HEK293 (cell line): ENCODE measurements around the gene CXCL12.

Source experiments
- CTCF ChIA-PET: fragments of 350-600 bp; formaldehyde crosslinking; extraction: SDS; loops from one replicate; lab custom pipeline; 2021; ENCODE audit warnings: antibody characterized with exemption; lab: Yijun Ruan, JAX
- POLR2A ChIA-PET: fragments of 300-600 bp; formaldehyde crosslinking; extraction: SDS; loops from one replicate; lab custom pipeline; 2020; ENCODE audit warnings: antibody characterized with exemption, inconsistent platforms; lab: Yijun Ruan, JAX
- H3K27ac ChIP-seq: fragments of 200-500 bp; sonication (Bioruptor generic); 2 replicates; pipeline ENCODE4 v1.5.1; 2014; ENCODE audit warnings: low read depth, low read length, control low read depth, inconsistent platforms; ENCODE audit errors: extremely low read depth
- H3K36me3 ChIP-seq, 2 experiments: fragments of 200-500 bp in 1 of 2; sonication (Bioruptor generic) in 1 of 2; 1 replicate in 1 of 2; 2 replicates in 1 of 2; pipeline ENCODE4 v1.5.1; 2014 to 2017; ENCODE audit warnings: inconsistent platforms in 2 of 2, low read length in 2 of 2; ENCODE audit not compliant: control insufficient read depth in 2 of 2, insufficient read depth in 1 of 2
- H3K4me1 ChIP-seq: fragments of 200-500 bp; sonication (Bioruptor generic); 2 replicates; pipeline ENCODE4 v1.5.1; 2014; ENCODE audit warnings: mild to moderate bottlenecking, low read length, inconsistent platforms; ENCODE audit not compliant: control insufficient read depth, insufficient read depth
- H3K4me3 ChIP-seq: 2 replicates; pipeline ENCODE4 v1.5.1; 2011; ENCODE audit warnings: low read depth, mild to moderate bottlenecking, control low read depth, low read length, moderate library complexity
- H3K9me3 ChIP-seq: fragments of 200-500 bp; sonication (Bioruptor generic); 2 replicates; pipeline ENCODE4 v1.5.1; 2014; ENCODE audit warnings: low read depth, low read length, inconsistent platforms; ENCODE audit not compliant: control insufficient read depth, insufficient read depth
- KLF16 ChIP-seq: fragments of 450-650 bp; formaldehyde crosslinking; IDR thresholded peaks from 2 replicates; pipeline ENCODE4 v1.5.1; 2017; ENCODE audit warnings: missing biosample characterization, missing genetic modification characterization
- SCRT1 ChIP-seq: fragments of 450-650 bp; formaldehyde crosslinking; IDR thresholded peaks from 2 replicates; pipeline ENCODE4 v1.5.1; 2016; ENCODE audit warnings: missing biosample characterization, missing genetic modification characterization, borderline replicate concordance
- SCRT2 ChIP-seq: fragments of 450-650 bp; formaldehyde crosslinking; IDR thresholded peaks from 2 replicates; pipeline ENCODE4 v1.5.1; 2016; ENCODE audit warnings: missing biosample characterization, missing genetic modification characterization
- ZBTB8A ChIP-seq: fragments of 450-650 bp; formaldehyde crosslinking; IDR thresholded peaks from 2 replicates; pipeline ENCODE4 v1.5.1; 2016; ENCODE audit warnings: missing biosample characterization, missing genetic modification characterization
- ZNF174 ChIP-seq: fragments of 450-650 bp; formaldehyde crosslinking; IDR thresholded peaks from 2 replicates; pipeline ENCODE4 v1.5.0; 2017; ENCODE audit warnings: missing biosample characterization, mild to moderate bottlenecking, missing genetic modification characterization
- ZNF26 ChIP-seq: fragments of 450-650 bp; formaldehyde crosslinking; IDR thresholded peaks from 2 replicates; pipeline ENCODE4 v1.5.1; 2016; ENCODE audit warnings: missing biosample characterization, missing genetic modification characterization
- ZNF292 ChIP-seq: fragments of 450-650 bp; formaldehyde crosslinking; IDR thresholded peaks from 2 replicates; pipeline ENCODE4 v1.5.1; 2016; ENCODE audit warnings: low read depth, missing biosample characterization, missing genetic modification characterization, borderline replicate concordance
- ZNF701 ChIP-seq: fragments of 450-650 bp; formaldehyde crosslinking; IDR thresholded peaks from 2 replicates; pipeline ENCODE4 v1.5.1; 2016; ENCODE audit warnings: missing biosample characterization, missing genetic modification characterization
- ZNF76 ChIP-seq: fragments of 450-650 bp; formaldehyde crosslinking; IDR thresholded peaks from 2 replicates; pipeline ENCODE4; 2016; ENCODE audit warnings: low read depth, missing biosample characterization, missing genetic modification characterization, borderline replicate concordance
- ZNF792 ChIP-seq: fragments of 450-650 bp; formaldehyde crosslinking; IDR thresholded peaks from 2 replicates; pipeline ENCODE4 v1.5.1; 2016; ENCODE audit warnings: missing biosample characterization, missing genetic modification characterization
- ZSCAN16 ChIP-seq: fragments of 450-650 bp; formaldehyde crosslinking; IDR thresholded peaks from 2 replicates; pipeline ENCODE4 v1.5.1; 2016; ENCODE audit warnings: missing biosample characterization, missing genetic modification characterization
- ZSCAN18 ChIP-seq: fragments of 450-650 bp; formaldehyde crosslinking; IDR thresholded peaks from 2 replicates; pipeline ENCODE4 v1.5.1; 2016; ENCODE audit warnings: missing biosample characterization, missing genetic modification characterization
- TF ChIP-seq, protein P1 (sequence below): fragments of 450-650 bp; formaldehyde crosslinking; IDR thresholded peaks from 2 replicates; pipeline ENCODE4 v1.5.1; 2017; ENCODE audit warnings: missing biosample characterization, missing genetic modification characterization
- TF ChIP-seq, protein P2 (sequence below): fragments of 450-650 bp; formaldehyde crosslinking; IDR thresholded peaks from 2 replicates; pipeline ENCODE4 v1.5.1; 2016; ENCODE audit warnings: missing biosample characterization, missing genetic modification characterization

CXCL12 gene

DNA sequence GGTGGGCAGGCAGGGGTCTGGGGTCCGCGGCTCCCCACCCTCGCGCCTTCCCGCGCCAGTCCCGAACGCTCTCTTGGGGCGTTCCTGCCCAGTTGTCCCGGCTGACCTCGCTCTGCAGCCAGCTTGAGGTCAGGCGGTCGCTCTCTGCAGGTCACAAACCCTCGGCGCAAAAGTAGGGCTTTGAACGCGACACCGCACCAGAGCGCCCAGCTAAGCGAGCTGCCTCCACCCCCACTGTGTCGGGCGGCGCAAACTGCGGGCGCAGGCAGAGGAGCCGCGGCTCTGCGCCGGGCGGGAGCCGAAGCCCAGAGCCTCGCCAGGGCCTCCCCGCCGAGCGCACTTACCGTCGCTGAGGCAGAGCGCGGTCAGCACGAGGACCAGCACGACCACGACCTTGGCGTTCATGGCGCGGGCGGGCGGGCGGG is 284 bp downstream of the CXCL12 start:
- no peaks in the 10 kb centered on the region for H3K36me3 ChIP-seq
- POLR2A ChIA-PET: no interaction called here
- H3K27ac ChIP-seq: no peak overlapping the region; the same call in 1 of the 2 replicates
- TF ChIP-seq KLF16 (no peak), ZNF292 (tag by site-specific recombination) (no peak), ZBTB8A (tag by site-specific recombination) (peak; percentile 42)
- no peaks in the 10 kb centered on the region for H3K9me3 ChIP-seq
- H3K4me1 ChIP-seq: peaks cover 4% of the 10 kb centered on the region; the same call in 1 of the 2 replicates
- CTCF ChIA-PET: interaction anchor here (1.3 to 1.5 kb wide), 2 partner anchors 694 to 712 kb away, joined by 3 to 4 read pairs; no protein-coding TSS in a partner anchor
- H3K4me3 ChIP-seq: peak overlapping the region; percentile 19

DNA sequence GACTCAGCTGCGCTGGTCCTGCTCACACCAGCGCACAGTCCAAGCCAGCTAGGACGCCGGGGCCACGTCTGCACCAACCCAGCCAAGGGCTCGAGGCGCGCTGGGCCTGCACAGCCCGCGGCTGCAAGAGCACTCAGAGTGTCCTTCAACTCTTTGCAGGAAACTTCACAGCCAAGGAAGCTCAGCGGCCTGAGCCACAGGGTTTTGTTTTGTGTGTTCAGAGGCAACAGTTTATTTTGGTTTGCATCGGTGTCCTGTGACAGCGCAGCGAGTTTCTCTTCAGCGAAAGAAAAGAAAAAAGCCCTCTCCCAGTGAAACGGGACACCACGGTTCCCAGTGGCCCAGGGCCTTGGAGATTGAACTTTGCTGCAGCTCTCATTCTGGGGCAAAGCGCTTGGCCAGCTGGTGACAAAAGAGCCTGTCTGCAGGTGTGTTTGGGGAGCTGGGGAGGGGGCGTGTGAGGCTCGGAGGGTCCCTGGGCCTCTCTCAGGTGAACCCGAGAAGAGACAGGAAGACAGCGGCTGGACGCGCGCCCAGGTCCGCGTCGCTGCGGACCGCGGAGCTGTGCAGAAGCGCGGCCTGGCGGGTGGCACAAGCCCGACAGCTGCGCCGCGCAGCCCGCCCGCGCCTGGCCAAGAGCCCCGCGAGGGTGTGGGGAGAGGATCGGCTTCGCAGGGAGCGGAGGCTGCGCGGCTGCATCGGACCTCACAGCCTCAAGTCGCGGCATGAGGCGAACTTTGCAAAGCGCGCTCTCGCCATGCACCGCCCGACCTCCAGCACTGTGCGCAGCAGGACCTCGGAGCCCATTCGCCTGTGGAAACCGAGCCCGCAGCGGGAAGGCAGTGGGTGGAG is 922 bp downstream of the CXCL12 start:
- CTCF ChIA-PET: interaction anchor here (0.6 to 1.5 kb wide), 3 partner anchors 30 to 711 kb away, joined by 3 to 4 read pairs (median 3); no protein-coding TSS in a partner anchor
- TF ChIP-seq, protein P1, sequence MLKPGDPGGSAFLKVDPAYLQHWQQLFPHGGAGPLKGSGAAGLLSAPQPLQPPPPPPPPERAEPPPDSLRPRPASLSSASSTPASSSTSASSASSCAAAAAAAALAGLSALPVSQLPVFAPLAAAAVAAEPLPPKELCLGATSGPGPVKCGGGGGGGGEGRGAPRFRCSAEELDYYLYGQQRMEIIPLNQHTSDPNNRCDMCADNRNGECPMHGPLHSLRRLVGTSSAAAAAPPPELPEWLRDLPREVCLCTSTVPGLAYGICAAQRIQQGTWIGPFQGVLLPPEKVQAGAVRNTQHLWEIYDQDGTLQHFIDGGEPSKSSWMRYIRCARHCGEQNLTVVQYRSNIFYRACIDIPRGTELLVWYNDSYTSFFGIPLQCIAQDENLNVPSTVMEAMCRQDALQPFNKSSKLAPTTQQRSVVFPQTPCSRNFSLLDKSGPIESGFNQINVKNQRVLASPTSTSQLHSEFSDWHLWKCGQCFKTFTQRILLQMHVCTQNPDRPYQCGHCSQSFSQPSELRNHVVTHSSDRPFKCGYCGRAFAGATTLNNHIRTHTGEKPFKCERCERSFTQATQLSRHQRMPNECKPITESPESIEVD (tag by site-specific recombination): no peak
- no peak for TF ChIP-seq ZSCAN18 (tag by site-specific recombination)
- TF ChIP-seq, protein P2, sequence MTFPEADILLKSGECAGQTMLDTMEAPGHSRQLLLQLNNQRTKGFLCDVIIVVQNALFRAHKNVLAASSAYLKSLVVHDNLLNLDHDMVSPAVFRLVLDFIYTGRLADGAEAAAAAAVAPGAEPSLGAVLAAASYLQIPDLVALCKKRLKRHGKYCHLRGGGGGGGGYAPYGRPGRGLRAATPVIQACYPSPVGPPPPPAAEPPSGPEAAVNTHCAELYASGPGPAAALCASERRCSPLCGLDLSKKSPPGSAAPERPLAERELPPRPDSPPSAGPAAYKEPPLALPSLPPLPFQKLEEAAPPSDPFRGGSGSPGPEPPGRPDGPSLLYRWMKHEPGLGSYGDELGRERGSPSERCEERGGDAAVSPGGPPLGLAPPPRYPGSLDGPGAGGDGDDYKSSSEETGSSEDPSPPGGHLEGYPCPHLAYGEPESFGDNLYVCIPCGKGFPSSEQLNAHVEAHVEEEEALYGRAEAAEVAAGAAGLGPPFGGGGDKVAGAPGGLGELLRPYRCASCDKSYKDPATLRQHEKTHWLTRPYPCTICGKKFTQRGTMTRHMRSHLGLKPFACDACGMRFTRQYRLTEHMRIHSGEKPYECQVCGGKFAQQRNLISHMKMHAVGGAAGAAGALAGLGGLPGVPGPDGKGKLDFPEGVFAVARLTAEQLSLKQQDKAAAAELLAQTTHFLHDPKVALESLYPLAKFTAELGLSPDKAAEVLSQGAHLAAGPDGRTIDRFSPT (tag by site-specific recombination): no peak
- no peak for TF ChIP-seq ZNF792 (tag by site-specific recombination)
- no peak for TF ChIP-seq ZNF174 (tag by site-specific recombination)
- no peak for TF ChIP-seq SCRT1
- no peak for TF ChIP-seq ZNF701 (tag by site-specific recombination)
- no peak for TF ChIP-seq ZSCAN16
- TF ChIP-seq ZNF76 (tag by site-specific recombination): no peak
- TF ChIP-seq SCRT2 (tag by site-specific recombination): no peak
- no peak for TF ChIP-seq ZNF26 (tag by site-specific recombination)
- Histone ChIP-seq H3K4me3 (peak overlapping the region; percentile 19; the same call in 1 of the 2 replicates), H3K9me3 (no peaks in the 10 kb centered on the region), H3K27ac (no peak overlapping the region; the same call in 1 of the 2 replicates), H3K36me3 (no peaks in the 10 kb centered on the region), H3K4me1 (peaks cover 4% of the 10 kb centered on the region; the same call in 1 of the 2 replicates)
- POLR2A ChIA-PET: no interaction called here
